HG03378 (cell line): ENCODE results near the gene RNF213.
"Not testable (repeated sequence)": the region's sequence is repeated elsewhere in the genome, so short reads cannot be mapped to it uniquely, and the experiment has no call there.

ENCODE experiments used
- ATAC-seq: cut with Tn5 transposase; IDR thresholded peaks from one replicate; pipeline ENCODE4 v1.9.1; 2021; ENCODE audit warnings: mild to moderate bottlenecking, moderate library complexity; ENCODE audit not compliant: unreplicated experiment

RNF213 gene

DNA sequence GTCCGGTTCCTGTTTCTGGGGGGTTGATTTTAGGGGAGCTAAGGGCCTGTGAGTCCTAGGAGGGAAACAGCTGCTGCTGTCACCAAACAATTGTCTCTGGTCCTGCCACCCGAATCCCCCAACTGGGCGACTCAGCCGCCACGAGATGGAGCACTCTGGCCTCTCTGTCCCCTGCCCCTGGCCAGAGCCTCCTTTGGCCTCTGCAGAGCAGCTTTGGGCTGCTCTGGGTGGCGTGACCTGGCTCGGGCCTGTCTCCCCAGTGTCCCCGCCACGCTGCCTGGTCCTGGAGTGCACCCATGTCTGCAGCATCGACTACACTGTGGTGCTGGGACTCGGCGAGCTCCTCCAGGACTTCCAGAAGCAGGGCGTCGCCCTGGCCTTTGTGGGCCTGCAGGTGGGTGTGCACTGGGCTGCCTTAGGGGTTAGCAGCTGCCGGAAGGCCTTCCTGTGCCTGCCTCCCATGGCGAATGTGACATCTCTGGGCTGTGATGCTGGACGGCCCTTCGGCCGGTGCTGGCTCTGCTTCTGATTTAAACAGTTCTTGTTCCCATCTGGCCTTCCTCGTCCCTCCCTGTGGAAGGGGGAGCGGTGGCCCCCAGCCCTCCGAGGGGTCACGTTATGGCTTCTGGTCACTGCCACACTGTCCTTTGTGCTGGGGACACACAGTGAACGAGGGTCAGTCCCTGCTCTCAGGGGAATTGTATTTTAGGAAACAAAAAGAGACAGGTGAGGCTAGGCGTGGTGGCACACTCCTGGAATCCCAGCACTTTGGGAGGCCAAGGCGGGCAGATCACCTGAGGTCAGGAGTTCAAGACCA lies 11.6 kb upstream of the RNF213 start:
- ATAC-seq, result no peak

DNA sequence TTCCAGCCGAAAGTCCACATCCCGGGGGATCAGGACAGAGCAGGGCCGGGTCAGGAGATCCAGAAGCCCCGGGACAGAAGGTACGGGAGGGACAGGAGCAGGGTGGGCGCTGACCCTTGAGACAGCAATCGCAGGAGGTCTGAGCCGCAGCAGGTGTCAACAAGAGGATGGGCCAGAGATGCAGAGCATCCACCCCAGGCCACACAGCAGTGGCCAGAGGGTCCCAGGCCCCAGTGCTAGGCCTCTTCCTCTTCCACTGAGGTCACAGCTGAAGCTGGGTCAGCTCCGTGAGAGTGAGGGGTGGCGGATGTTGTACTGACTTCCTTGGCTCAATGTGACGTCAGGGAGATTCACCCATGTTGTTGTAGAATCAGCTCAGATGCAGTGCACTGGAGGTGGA lies 8.7 kb upstream of the RNF213 start:
- no peak for ATAC-seq

DNA sequence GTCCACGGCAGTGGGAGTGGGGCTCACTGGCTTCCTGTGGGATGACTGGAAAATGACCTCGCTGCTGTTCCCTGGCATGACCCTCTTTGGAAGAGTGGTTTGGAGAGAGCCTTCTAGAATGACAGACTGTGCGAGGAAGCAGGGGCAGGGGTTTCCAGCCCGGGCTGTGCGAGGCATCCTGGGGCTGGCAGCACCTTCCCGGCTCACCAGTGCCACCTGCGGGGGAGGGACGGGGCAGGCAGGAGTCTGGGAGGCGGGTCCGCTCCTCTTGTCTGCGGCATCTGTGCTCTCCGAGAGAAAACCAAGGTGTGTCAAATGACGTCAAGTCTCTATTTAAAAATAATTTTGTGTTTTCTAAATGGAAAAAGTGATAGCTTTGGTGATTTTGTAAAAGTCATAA lies 7.8 kb upstream of the RNF213 start:
- ATAC-seq, result no peak

DNA sequence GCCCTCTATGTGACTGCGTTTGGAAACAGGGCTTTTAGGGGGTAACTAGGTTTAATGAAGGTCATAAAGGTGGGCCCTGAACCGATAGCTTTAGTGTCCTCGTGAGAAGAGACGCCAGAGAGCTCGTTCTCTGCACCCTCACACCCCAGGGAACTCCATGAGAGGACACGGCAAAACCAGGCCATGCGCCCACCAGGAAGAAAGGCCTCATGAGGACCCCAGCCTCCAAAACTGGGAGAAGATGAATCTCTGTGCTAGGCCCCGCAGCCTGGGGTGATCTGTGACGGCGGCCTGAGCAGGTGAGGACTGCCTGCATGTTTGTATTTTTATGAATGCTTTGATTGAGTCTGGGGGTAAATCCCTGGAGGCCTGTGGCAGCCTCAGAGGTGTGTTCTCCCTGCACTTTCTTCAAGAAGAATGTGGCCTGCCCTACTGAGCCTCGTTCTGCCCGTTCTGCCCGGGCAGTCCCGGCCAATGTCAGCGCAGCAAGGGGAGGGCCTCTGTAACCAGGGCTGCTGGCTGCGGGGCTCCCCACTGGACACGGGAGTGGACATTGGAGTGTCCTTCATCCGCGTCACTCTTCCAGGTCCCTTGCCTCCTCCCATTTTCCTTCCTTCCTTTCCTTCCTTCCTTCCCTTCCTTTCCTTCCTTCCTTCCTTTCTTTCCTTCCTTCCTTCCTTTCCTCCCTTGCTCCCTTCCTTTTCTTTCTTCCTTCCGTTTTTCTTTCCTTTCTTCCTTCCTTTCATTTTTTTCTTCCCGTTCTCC lies 6.8 kb upstream of the RNF213 start:
- no peak for ATAC-seq

DNA sequence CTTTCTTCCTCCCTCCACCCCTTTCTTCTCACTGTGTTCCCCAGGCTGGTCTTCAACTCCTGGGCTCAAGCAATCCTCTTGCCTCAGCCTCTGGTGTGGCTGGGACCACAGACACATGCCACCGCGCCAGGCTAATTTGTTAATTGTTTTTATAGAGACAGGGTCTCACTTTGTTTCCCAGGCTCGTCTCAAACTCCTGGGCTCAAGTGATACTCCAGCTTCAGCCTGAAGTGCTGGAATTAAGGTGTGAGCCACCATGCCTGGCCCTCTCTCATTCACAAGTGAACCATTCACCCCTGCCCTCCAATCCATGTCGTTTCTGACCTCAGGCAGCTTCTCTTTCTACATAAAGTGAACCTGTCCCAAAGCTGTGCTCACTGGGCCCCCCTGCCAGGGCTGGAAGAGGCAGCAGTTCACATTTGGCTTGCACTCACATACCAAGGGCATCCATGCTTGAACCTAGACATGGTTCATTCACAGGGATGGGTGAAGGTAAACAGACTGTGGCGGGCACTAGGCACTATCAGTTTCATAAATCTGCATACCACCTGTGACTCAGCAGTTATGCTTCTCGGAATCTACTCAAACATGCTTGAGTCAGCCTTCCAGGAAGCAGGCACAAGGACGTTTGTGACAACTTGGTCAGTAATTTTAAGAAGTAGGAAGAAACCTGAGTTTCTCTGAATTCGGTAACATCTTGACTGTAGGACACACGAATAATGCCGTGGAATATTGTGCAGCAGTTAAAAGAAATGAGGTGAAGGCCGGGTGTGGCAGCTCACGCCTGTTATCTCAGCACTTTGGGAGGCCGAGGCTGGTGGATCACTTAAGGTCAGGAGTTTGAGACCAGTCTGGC lies 6.0 kb upstream of the RNF213 start:
- ATAC-seq, result peak; percentile 47

DNA sequence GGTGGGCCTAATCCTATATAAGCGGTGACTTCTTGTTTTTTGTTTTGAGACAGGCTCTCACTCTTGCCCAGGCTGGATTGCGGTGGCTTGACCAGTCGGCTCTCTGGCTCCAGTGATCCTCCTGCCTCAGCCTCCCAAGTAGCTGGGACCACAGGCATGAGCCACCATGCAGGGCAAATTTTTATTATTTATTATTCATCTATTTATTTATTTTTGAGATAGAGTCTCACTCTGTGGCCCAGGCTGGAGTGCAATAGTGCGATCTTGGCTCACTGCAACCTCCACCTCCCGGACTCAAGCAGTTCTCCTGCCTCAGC lies 4.7 kb upstream of the RNF213 start:
- no peak for ATAC-seq

DNA sequence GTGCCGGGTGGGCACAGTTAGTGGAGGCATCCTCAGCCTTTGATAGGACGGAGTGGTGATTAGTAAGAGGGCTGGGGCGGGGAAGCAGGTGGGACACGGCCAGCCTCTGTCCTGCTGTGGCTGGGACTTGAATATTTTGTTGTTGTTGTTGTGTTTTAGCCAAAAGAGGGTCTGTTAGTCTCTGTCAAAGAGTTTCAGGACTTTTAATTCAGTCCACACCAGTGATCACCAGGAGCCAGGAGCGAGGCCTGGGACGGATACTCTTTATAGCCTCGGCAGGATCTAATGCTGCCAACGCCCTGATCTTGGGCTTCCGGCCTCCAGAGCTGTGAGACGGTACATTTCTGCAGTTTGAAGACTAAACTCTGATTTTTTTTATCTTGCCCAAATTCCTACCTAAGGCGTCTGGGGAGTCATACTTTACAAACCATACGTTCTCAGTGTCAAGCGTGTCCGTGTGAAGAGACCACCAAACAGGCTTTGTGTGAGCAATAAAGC lies 2.9 kb upstream of the RNF213 start:
- ATAC-seq, result no peak

DNA sequence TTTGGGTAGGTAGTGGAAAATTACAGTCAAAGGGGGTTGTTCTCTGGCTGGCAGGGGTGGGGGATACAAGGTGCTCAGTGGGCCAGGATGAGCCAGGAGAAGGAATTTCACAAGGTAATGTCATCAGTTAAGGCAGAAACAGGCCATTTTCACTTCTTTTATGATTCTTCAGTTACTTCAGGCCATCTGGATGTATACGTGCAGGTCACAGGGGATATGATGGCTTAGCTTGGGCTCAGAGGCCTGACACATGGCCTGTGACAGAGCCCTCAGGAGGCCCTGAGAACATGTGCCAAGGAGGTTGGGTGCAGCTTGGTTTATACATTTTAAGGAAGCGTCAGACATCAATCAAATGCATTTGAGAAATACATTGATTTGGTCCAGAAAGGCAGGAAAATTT lies 2.4 kb upstream of the RNF213 start:
- not testable (repeated sequence) for ATAC-seq

DNA sequence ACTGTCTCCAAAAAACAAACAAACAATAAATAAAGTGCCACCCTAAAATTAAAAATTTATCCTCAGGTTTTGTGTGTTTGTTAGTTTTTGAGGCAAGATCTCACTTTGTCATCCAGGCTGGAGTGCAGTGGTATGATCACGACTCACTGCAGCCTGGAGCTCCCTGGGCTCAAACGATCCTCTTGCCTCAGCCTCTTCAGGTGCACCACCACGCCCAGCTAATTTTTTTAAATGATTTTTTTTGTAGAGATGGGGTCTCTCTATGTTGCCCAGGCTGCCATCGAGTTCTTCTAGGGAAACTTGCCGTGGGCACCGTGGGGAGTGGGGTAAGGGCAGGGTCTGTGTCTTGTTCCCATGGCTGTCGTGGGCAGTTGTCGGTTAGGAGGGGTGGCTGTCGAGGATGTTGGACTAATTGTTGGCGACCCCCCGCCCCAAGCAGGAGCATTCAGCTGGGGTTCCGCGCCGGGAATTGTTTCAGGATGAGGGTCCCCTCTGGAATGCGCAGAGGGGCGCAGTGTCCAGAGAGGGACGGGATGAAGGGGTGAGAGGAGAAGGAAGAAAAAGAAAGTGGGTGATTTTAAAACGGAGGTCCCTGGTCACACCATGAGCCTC lies 1.1 kb upstream of the RNF213 start:
- no peak for ATAC-seq

DNA sequence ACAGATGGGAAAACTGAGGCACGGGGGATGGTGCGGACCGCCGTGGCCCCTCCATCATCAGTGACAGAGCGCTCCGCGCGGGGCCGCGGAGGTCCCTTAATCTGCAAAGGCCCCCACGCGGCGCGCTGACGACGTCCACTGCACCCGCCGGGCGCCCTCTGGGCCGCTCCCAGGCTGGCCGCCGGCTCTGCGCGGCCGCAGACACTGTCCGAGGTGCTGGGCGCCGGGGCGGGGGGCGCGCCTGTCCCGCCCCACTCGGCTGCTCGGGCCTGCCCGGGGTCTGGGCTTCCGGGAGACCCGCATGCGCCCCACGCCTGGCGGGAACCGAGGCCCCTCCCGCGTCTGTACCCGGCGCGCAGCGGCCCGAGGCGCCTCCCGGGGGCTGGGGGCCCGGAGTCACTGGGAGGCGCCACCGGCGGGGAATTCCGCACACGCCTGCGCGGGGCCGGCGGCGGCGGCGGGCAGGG lies 550 bp upstream of the RNF213 start:
- no peak for ATAC-seq

DNA sequence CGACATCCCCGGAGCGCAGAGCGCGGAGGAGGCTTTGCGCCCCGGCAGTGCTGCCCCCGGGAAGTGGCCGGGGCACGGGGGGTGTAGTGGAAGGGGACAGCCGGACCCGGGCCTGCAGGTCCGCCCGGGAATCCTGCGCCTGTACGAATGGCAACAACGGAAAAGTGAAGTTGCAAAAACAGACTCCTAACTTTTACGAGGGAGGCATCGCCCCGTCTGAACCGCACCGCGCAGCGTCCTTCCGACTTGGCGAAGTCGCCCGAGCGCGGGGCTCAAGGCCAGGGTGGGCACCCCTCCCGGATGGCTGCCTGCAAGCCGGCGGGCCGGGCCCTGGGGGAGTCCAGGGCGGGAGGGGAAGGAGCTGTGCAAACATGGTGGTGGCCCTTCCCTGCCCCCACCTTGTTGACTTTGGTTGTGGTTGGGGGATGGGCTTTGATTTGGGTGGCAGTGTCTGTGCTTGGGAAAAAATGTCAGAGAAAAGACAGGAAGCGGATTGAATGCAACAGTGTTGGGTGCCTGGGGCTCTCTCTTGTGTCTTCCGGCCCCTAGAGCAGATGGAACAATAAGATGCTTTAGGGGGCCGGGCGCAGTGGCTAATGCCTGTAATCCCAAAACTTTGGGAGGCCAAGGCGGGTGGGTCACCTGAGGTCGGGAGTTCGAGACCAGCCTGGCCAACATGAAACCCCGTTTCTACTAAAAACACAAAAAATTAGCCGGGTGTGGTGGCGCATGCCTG lies 675 bp downstream of the RNF213 start:
- no peak for ATAC-seq

DNA sequence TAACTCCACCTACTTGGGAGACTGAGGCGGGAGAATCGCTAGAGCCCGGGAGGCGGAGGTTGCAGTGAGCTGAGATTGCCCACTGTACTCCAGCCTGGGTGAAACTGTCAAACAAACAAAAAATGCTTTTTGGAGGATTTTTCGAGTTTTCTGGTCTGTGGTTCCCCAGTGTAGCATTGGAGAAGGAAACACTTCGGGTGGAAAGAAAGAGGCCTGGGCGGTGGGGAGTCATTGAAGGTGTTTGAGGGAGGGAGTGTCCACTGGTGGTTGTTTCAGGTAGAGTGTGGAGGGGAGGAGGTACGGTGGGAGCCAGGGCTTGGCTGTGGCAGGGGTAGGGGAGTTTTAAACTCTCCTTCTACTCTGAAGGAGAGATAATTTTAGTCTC lies 1.2 kb downstream of the RNF213 start:
- ATAC-seq, result no peak

DNA sequence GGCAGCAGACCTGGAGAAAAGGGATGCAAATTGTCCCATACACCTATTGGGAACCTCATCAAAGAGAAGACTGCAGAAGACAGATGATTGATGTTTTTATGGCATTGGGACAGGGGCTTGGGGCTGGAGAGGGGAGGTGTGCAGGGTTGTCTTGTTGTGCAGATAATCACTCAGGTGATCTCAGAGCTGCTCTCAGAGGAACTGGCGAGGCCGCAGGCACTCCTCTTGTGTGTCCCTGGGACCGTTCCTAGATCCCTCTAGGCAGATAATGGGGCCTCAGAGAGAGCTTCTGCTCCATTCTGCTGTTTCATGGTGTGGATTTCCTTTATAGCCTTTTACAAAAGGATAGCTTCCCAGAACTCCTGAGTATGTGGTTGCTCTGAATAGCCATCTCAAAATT lies 1.6 kb downstream of the RNF213 start:
- ATAC-seq, result no peak

DNA sequence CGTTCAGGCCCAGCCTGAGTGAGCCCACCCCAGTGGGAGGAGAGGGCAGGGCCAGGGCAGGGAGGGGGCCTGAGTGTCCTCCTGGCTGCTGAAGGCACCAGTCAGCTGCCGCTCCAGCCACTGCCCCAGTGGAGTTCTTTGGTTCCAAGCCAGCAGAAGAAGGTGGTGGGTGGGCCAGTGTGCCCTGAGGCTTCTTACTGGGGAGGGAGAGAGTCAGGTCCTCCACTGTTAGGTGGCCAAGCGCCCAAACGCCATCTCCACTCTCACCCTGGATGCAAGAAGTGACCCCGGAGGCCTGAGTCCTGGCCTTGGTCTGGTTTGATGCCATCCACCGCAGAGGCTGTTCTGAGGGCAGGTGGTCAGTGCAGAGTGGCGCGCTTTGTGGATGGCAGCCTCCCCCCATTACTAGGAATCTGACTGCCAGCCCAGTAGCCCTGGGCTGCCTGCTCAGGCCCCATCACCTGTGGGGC lies 2.2 kb downstream of the RNF213 start:
- no peak for ATAC-seq

DNA sequence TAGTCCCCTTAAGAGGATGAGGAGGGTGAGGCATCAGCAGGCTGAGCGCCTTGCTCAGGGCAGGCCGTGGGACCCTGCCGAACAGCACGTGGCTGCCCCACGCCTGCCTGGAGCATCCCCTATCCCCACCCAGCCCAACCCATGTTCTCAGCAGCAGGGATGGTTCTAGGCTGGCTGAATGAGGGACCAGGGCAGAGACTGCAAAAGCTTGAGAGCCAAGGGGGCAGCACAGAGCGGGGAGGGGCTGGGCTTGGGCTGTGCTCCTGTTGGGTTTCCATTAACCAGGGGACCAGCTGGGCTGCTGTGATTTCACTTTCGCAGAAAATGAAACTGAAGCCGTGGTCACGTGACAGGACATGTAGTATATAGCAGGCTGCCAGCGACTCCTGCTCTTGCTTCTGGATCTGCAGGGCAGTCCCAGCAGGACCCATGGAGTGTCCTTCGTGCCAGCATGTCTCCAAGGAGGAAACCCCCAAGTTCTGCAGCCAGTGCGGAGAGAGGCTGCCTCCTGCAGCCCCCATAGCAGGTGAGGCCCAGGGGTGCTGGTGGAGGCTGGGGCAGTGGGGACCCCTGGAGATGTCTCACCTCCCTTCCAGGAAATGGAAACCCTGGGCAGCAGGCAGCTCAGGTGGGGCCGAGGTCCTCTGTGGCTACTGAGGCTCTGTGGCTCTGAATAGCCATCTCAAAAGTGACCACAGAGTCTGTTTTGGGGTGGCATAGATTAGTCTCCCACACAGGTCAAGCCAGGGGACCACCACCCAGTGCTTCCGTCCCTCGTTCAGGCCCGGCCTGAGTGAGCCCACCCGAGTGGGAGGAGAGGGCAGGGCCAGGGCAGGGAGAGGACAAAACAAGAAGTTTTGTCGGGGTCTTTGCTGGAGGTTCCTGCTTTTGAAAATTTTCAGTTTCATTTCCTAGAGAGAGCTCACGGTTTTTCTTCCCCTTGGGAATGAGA lies 2.9 kb downstream of the RNF213 start:
- ATAC-seq, result peak; percentile 50

DNA sequence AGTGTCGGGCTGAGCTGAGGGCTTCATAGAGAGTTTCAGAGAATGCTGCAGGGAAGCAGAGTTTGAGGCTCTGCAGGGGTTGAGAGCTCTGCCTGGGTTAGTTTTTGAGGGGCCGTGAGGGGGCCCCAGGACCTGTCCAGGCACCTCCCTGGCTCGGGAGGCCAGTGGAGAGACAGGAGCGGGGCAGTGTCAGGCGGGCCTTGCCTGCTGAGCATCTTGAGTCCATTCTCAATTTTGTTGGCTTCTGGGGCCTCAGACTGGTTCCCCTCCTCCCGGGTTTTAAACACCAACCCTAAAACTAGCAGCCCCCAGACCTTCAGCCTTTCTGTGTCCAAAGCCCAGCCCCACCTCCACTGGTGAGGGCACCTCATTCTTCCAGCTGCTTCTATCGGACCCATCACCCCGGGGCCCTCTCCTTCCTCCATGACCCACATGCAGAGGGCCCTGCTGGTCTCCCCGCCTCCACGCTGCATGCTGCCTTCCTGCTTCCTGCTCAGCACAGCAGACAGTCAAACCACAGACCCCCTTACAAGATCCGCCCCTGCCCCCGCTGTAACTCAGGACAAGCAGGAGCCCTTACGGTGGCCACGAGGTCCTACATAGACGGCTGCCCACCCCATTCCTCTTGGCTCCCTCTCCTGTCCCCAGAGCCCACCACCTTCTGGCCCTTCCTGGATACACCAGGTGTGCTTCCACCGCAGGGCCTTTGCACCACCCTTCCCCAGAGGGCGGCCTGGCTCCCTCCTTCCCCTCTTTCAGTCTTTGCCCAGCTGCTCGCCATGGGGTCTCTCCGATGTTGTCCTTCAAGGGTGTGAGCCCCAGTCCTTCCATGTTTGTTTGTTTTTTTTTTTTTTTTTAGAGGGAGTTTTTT lies 3.8 kb downstream of the RNF213 start:
- no peak for ATAC-seq

DNA sequence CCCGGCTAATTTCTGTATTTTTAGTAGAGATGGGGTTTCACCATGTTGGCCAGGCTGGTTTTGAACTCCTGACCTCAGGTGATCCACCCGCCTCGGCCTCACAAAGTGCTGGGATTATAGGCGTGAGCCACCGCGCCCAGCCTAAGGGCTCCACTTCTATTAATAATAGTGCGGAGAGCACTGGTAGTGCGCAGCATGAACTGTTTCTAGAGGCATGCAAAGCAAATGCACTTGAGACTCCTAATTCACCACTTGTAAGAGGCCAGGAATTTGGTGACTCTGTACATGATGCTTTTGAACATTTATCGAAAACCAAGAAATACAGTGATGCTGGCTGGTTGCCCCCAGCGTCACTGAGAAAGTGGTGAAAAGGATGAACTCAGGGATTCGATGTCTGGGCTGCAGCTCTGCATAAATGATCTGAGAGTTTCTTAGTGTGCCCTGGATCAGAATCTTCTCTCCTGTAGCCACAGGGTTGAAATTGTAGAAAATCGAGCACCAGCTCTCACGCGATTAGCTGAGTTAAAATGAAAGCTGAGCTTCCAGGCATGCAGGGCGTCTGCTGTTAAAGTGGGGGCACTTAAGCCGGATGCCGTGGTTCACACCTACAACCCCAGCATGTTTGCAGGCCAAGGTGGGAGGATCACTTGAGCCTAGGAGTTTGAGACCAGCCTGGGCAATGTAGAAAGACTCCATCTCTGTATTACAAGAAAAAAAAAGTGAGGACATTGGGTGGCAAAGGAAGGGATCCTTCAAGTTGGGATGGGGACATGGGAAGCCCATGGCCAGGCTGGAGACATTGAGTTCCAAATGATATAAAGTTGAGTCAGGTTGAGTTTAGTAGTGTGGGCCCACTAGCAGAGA lies 4.8 kb downstream of the RNF213 start:
- no peak for ATAC-seq
